DOHH2 (cell line): ENCODE data around the gene ZNF580.

ENCODE experiments used
- H3F3A ChIP-seq: fragments of 200-600 bp; sonication (generic), shearing (Covaris generic); 2 replicates; pipeline ENCODE4 v1.6.0; 2016; ENCODE audit warnings: antibody characterized with exemption, mild to moderate bottlenecking; ENCODE audit not compliant: control insufficient read depth, insufficient read depth
- H3K27ac ChIP-seq: fragments of 200-600 bp; sonication (generic); 2 replicates; pipeline ENCODE4 v1.5.1; 2014; ENCODE audit warnings: low read depth, mild to moderate bottlenecking, low read length, moderate library complexity
- H3K27me3 ChIP-seq: fragments of 200-600 bp; sonication (generic); 2 replicates; pipeline ENCODE4 v1.6.1; 2014; ENCODE audit warnings: mild to moderate bottlenecking, low read length, mixed read lengths; ENCODE audit not compliant: control insufficient read depth
- H3K36me3 ChIP-seq: fragments of 200-600 bp; sonication (generic); 2 replicates; pipeline ENCODE4 v1.6.1; 2014; ENCODE audit warnings: mild to moderate bottlenecking, low read length, moderate library complexity, mixed read lengths; ENCODE audit not compliant: control insufficient read depth
- H3K4me1 ChIP-seq: fragments of 200-600 bp; sonication (generic); 2 replicates; pipeline ENCODE4 v1.6.1; 2014; ENCODE audit warnings: mild to moderate bottlenecking, low read length, mixed read lengths; ENCODE audit not compliant: control insufficient read depth
- H3K4me2 ChIP-seq: fragments of 200-600 bp; sonication (generic); 2 replicates; pipeline ENCODE4 v1.6.0; 2014; ENCODE audit warnings: mild to moderate bottlenecking, low read length, moderate library complexity
- H3K4me3 ChIP-seq: fragments of 200-600 bp; sonication (generic); 2 replicates; pipeline ENCODE4 v1.5.1; 2014; ENCODE audit warnings: mild to moderate bottlenecking, low read length, mixed read lengths
- H3K79me2 ChIP-seq: fragments of 200-600 bp; sonication (generic); 2 replicates; pipeline ENCODE4 v1.6.1; 2014; ENCODE audit warnings: mild to moderate bottlenecking, low read length, mixed read lengths; ENCODE audit not compliant: control insufficient read depth
- H3K9me2 ChIP-seq: fragments of 200-600 bp; sonication (generic); replicated peaks from 2 replicates; pipeline ENCODE4 v1.6.1; 2014; ENCODE audit warnings: mild to moderate bottlenecking, low read length, mixed read lengths; ENCODE audit not compliant: control insufficient read depth
- H3K9me3 ChIP-seq: fragments of 200-600 bp; sonication (generic); 2 replicates; pipeline ENCODE4 v1.6.1; 2014; ENCODE audit warnings: antibody characterized with exemption, low read length, mixed read lengths; ENCODE audit not compliant: control insufficient read depth, insufficient read depth
- H4K20me1 ChIP-seq: fragments of 200-600 bp; sonication (generic); 2 replicates; pipeline ENCODE4 v1.6.0; 2014; ENCODE audit warnings: low read depth, mild to moderate bottlenecking, antibody characterized with exemption, low read length, moderate library complexity; ENCODE audit not compliant: control insufficient read depth, insufficient read depth
- EZH2phosphoT487 ChIP-seq: fragments of 200-600 bp; sonication (generic); IDR thresholded peaks from 2 replicates; pipeline ENCODE4 v1.6.1; 2017; ENCODE audit warnings: borderline replicate concordance, mild to moderate bottlenecking, antibody characterized with exemption, low read length, moderate library complexity, mixed read lengths
- TF ChIP-seq, protein P1 (sequence below): fragments of 200-600 bp; sonication (generic); IDR thresholded peaks from one replicate; pipeline ENCODE4 v1.5.1; 2014; ENCODE audit warnings: antibody characterized with exemption, mild to moderate bottlenecking, low read depth, low read length; ENCODE audit not compliant: poor library complexity, severe bottlenecking

The ZNF580 gene

DNA sequence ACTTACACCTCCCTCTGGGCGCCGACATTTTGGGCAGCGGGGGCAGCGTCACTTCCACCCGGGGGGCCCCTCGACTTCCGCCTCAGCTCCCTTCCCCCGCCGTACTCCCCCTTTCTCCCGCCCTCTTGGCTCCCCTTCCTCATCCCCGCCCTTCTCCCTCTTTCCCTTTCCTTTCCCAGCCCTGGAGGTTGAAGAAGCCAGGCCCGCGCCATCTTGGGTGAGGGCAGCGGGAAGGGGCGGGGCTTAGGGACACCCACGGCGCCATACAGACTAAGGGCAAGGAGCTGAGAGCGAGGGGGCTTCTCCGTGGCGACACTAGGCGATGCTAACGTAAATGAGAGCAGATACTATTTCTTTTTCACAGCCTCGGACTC, 41.3 kb upstream of the ZNF580 start, which contains the start of gene FIZ1:
Gene FIZ1, minus strand, starts transcription at position 50 of the 374 bp plus-strand sequence. CDS start 1,652 bp downstream, outside the sequence.
- TF ChIP-seq, protein P1, sequence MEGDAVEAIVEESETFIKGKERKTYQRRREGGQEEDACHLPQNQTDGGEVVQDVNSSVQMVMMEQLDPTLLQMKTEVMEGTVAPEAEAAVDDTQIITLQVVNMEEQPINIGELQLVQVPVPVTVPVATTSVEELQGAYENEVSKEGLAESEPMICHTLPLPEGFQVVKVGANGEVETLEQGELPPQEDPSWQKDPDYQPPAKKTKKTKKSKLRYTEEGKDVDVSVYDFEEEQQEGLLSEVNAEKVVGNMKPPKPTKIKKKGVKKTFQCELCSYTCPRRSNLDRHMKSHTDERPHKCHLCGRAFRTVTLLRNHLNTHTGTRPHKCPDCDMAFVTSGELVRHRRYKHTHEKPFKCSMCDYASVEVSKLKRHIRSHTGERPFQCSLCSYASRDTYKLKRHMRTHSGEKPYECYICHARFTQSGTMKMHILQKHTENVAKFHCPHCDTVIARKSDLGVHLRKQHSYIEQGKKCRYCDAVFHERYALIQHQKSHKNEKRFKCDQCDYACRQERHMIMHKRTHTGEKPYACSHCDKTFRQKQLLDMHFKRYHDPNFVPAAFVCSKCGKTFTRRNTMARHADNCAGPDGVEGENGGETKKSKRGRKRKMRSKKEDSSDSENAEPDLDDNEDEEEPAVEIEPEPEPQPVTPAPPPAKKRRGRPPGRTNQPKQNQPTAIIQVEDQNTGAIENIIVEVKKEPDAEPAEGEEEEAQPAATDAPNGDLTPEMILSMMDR, result no peak
- no peak for TF ChIP-seq EZH2phosphoT487
- Histone ChIP-seq H4K20me1 (no peaks in the 10 kb centered on the region), H3K27ac (peak within 1 kb of the TSS; percentile 88), H3K9me3 (no peaks in the 10 kb centered on the region), H3K9me2 (no peaks in the 10 kb centered on the region), H3K4me2 (peak within 1 kb of the TSS; percentile 84), H3K27me3 (no peaks in the 10 kb centered on the region), H3K4me3 (peak within 1 kb of the TSS; percentile 84), H3K79me2 (peaks cover 9% of the 10 kb centered on the region), H3F3A (peaks cover 13% of the 10 kb centered on the region), H3K4me1 (peaks cover 33% of the 10 kb centered on the region), H3K36me3 (peaks cover 33% of the 10 kb centered on the region)

DNA sequence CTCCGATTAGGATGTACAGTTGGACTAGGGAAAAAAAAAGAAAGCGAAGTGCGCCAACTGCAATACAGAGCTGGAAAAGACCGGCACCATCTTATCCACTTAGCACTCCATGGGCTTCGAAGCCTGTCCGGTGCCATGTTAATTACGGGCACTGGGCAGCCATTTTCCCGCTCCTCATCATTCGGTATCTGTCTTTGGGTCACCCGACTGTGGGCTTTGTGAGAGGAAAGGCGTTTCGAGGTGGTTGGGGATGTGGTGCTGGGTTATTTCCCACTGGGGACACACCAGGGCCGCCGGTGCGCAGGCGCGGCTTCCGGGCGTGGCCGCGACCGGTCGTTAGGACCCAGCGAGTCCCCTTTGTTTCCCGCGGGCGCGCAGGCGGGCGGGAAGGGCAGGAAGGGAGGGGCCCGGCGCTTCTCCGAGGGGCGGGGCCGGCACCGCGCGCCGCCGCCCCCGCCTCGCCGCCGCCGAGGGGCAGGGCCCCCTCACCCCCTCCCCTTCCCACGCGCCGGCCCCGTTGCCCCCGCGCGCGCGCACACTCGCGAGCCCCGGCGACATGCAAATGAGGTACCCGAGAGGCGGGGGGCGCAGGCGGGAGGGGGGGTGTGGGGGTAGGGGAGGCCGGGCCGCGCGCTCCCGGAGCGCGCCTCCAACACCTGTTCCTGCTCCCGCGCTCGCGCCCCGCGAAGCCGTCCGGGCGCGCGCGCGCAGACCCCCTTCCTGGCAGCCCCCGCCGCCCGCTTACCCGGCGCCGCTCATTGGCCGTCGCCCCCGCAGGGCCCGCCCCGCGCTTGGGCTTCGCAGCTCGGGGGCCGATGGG, 40.8 kb upstream of the ZNF580 start, which contains the start of gene ZNF524:
Gene ZNF524, plus strand, starts transcription at position 447 of the 820 bp plus-strand sequence. CDS start 1,825 bp downstream, outside the sequence.
- Histone ChIP-seq H3K4me1 (peaks cover 39% of the 10 kb centered on the region), H3K4me3 (peak within 1 kb of the TSS; percentile 84), H3K36me3 (peaks cover 29% of the 10 kb centered on the region), H3K27ac (peak within 1 kb of the TSS; percentile 88), H3K27me3 (no peaks in the 10 kb centered on the region), H3K4me2 (peak within 1 kb of the TSS; percentile 84), H4K20me1 (no peaks in the 10 kb centered on the region), H3F3A (peaks cover 18% of the 10 kb centered on the region), H3K9me2 (no peaks in the 10 kb centered on the region), H3K9me3 (no peaks in the 10 kb centered on the region), H3K79me2 (peaks cover 9% of the 10 kb centered on the region)
- no peak for TF ChIP-seq EZH2phosphoT487
- TF ChIP-seq, protein P1, result no peak

DNA sequence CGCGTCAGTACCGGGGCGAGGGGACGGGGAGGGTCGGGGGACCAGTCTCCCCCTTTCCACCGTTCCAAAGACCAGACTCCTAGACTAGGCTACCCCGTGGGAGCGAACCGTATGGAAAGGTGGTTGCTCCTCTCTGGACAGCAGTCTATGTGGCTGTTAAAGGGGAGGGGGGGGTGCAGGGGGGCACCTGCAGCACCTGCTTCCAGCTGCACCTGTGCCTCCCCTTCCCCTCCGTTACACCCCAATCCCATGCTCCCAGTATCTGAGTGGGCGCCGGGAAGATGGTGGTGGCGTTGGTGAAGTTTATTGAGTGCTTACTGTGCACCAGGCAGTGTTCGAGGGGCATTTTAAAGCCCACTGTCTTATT, 40.2 kb upstream of the ZNF580 start:
- TF ChIP-seq, protein P1, result no peak
- TF ChIP-seq EZH2phosphoT487, result no peak
- no peaks in the 10 kb centered on the region for H3K9me3 ChIP-seq
- peaks cover 20% of the 10 kb centered on the region for H3F3A ChIP-seq
- H3K4me1 ChIP-seq, result peaks cover 40% of the 10 kb centered on the region
- no peaks in the 10 kb centered on the region for H4K20me1 ChIP-seq
- H3K79me2 ChIP-seq, result peaks cover 10% of the 10 kb centered on the region
- H3K9me2 ChIP-seq, result no peaks in the 10 kb centered on the region
- peaks cover 24% of the 10 kb centered on the region for H3K36me3 ChIP-seq
- peak overlapping the region; percentile 64 for H3K4me2 ChIP-seq
- H3K27me3 ChIP-seq, result no peaks in the 10 kb centered on the region
- peak overlapping the region; percentile 88 for H3K27ac ChIP-seq
- H3K4me3 ChIP-seq, result peak overlapping the region; percentile 84
